GM23338 (cell line): Measurements from ENCODE around the gene E4F1. TPM values are rescaled to one million over a fixed set of nuclear protein-coding genes. Genes with fewer than 3 reads are reported as not detected.

Experiments used
- ATAC-seq: fragments of 200-7000 bp; cut with Tn5 transposase; 3 replicates; pipeline ENCODE4 v1.9.1; 2020
- DNase-seq: peaks from one replicate; pipeline ENCODE4 v3.0.0-alpha.2; 2015; ENCODE audit warnings: low spot score
- H2AFZ ChIP-seq: fragments of 200-600 bp; sonication (generic); 2 replicates; pipeline ENCODE4 v1.8.0; 2016; ENCODE audit warnings: antibody characterized with exemption, mild to moderate bottlenecking, moderate library complexity
- H3F3A ChIP-seq: fragments of 200-600 bp; sonication (generic); replicated peaks from 2 replicates; pipeline ENCODE4 v1.8.0; 2017; ENCODE audit warnings: antibody characterized with exemption, mixed run types, low read depth
- H3K27ac ChIP-seq: fragments of 200-600 bp; sonication (generic); 2 replicates; pipeline ENCODE4 v1.6.1; 2016; ENCODE audit warnings: low read depth
- H3K27me3 ChIP-seq: fragments of 200-600 bp; sonication (generic); 2 replicates; pipeline ENCODE4 v1.8.0; 2016; ENCODE audit warnings: mild to moderate bottlenecking, mixed run types, moderate library complexity; ENCODE audit not compliant: insufficient read depth
- H3K36me3 ChIP-seq: fragments of 200-600 bp; sonication (generic); 2 replicates; pipeline ENCODE4 v1.8.0; 2016; ENCODE audit warnings: mild to moderate bottlenecking; ENCODE audit not compliant: insufficient read depth
- H3K4me1 ChIP-seq: fragments of 200-600 bp; sonication (generic); 2 replicates; pipeline ENCODE4 v1.8.0; 2016; ENCODE audit warnings: mild to moderate bottlenecking, moderate library complexity; ENCODE audit not compliant: insufficient read depth
- H3K4me2 ChIP-seq: fragments of 200-600 bp; sonication (generic); 2 replicates; pipeline ENCODE4 v1.7.1; 2017; ENCODE audit warnings: mixed run types
- H3K4me3 ChIP-seq: fragments of 200-600 bp; sonication (generic); 2 replicates; pipeline ENCODE4 v1.6.1; 2016; ENCODE audit warnings: mixed run types
- H3K79me2 ChIP-seq: fragments of 200-600 bp; sonication (generic); replicated peaks from 2 replicates; pipeline ENCODE4 v1.8.0; 2017; ENCODE audit warnings: mild to moderate bottlenecking; ENCODE audit not compliant: insufficient read depth
- H3K9me2 ChIP-seq: fragments of 200-600 bp; sonication (generic); 2 replicates; pipeline ENCODE4 v1.8.0; 2017; ENCODE audit not compliant: insufficient read depth
- H4K20me1 ChIP-seq: fragments of 200-600 bp; sonication (generic); replicated peaks from 2 replicates; pipeline ENCODE4 v1.8.0; 2017; ENCODE audit warnings: mild to moderate bottlenecking; ENCODE audit not compliant: insufficient read depth
- H3K27ac Mint-ChIP-seq: 2 replicates; pipeline ENCODE4 v1.8.0; 2020; ENCODE audit warnings: inconsistent platforms, mild to moderate bottlenecking, moderate library complexity, mixed read lengths
- H3K27me3 Mint-ChIP-seq: 3 replicates; pipeline ENCODE4 v1.8.0; 2022; ENCODE audit warnings: low read depth, mild to moderate bottlenecking, moderate library complexity, mixed read lengths, inconsistent platforms; ENCODE audit not compliant: insufficient read depth, poor library complexity
- H3K36me3 Mint-ChIP-seq: 3 replicates; pipeline ENCODE4 v1.8.0; 2021; ENCODE audit warnings: low read depth, mild to moderate bottlenecking, inconsistent platforms, moderate library complexity, mixed read lengths
- H3K4me1 Mint-ChIP-seq: 3 replicates; pipeline ENCODE4 v1.8.0; 2020; ENCODE audit warnings: mild to moderate bottlenecking, inconsistent platforms, mixed read lengths
- H3K4me3 Mint-ChIP-seq: 3 replicates; pipeline ENCODE4 v1.8.0; 2021; ENCODE audit warnings: moderate library complexity, mild to moderate bottlenecking, inconsistent platforms, mixed read lengths
- H3K9me3 Mint-ChIP-seq: 3 replicates; pipeline ENCODE4 v1.8.0; 2020; ENCODE audit warnings: moderate library complexity, mild to moderate bottlenecking, inconsistent platforms, mixed read lengths
- CREB1 ChIP-seq: fragments of 250-450 bp; sonication (Bioruptor Pico); IDR thresholded peaks from 2 replicates; pipeline ENCODE4 v1.5.0; 2020; ENCODE audit warnings: low read depth, mild to moderate bottlenecking, moderate library complexity
- EZH2phosphoT487 ChIP-seq: fragments of 200-600 bp; sonication (generic); IDR thresholded peaks from one replicate; pipeline ENCODE4 v1.8.1; 2018; ENCODE audit warnings: antibody characterized with exemption; ENCODE audit not compliant: unreplicated experiment
- POLR2AphosphoS5 ChIP-seq: IDR thresholded peaks from 2 replicates; pipeline ENCODE4 v1.6.1; 2016; ENCODE audit warnings: antibody characterized with exemption, low read depth
- STAT1 ChIP-seq: IDR thresholded peaks from one replicate; pipeline ENCODE4 v1.6.1; 2016; ENCODE audit warnings: antibody characterized with exemption; ENCODE audit not compliant: unreplicated experiment
- ZNF331 ChIP-seq: fragments of 250-450 bp; sonication (Bioruptor Pico); IDR thresholded peaks from 2 replicates; pipeline ENCODE4 v1.5.0; 2020; ENCODE audit warnings: low read depth, mild to moderate bottlenecking, moderate library complexity
- polyA plus RNA-seq: library from polyadenylated mRNA; unstranded; fragments of >200 nt; fragmentation: Nextera tagmentation; extraction: Ambion mirVana; gene quantifications from 2 replicates; pipeline ENCODE4 v1.2.1, GENCODE V29; 2016
- total RNA-seq: library from RNA; depleted of rRNA; stranded (reverse); fragments of >200 nt; shearing (Covaris generic); gene quantifications from 2 replicates; pipeline ENCODE4 v1.2.3, GENCODE V29; 2014
- TF ChIP-seq, protein P1 (sequence below): fragments of 250-450 bp; sonication (Bioruptor Pico); IDR thresholded peaks from 2 replicates; pipeline ENCODE4 v1.5.0; 2020; ENCODE audit warnings: mild to moderate bottlenecking, moderate library complexity

Gene E4F1
- total and polyA plus RNA-seq, 2 experiments from 2014 or later = 22.6 to 45.5 TPM

DNA sequence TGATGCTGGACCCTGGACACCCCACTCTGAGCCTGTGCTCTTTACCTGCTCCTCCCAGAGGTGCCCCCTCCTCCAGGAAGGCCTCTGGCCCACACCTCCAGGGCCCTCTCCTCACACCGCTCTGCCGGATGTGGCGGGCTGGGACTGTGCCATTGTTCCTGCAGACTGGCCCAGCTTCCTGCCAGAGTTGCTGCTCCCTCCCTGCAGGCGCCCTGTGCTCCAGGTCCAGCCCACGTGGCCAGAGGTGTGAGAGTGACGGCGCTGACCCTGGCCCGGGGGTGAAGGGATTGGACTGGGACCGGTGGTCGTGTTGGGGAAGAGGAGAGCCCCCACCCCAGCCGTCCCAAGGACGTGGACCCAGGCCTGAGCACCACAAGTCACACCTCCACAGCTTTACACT, 5.7 kb downstream of the E4F1 start (continued):
- TF ChIP-seq, protein P1, sequence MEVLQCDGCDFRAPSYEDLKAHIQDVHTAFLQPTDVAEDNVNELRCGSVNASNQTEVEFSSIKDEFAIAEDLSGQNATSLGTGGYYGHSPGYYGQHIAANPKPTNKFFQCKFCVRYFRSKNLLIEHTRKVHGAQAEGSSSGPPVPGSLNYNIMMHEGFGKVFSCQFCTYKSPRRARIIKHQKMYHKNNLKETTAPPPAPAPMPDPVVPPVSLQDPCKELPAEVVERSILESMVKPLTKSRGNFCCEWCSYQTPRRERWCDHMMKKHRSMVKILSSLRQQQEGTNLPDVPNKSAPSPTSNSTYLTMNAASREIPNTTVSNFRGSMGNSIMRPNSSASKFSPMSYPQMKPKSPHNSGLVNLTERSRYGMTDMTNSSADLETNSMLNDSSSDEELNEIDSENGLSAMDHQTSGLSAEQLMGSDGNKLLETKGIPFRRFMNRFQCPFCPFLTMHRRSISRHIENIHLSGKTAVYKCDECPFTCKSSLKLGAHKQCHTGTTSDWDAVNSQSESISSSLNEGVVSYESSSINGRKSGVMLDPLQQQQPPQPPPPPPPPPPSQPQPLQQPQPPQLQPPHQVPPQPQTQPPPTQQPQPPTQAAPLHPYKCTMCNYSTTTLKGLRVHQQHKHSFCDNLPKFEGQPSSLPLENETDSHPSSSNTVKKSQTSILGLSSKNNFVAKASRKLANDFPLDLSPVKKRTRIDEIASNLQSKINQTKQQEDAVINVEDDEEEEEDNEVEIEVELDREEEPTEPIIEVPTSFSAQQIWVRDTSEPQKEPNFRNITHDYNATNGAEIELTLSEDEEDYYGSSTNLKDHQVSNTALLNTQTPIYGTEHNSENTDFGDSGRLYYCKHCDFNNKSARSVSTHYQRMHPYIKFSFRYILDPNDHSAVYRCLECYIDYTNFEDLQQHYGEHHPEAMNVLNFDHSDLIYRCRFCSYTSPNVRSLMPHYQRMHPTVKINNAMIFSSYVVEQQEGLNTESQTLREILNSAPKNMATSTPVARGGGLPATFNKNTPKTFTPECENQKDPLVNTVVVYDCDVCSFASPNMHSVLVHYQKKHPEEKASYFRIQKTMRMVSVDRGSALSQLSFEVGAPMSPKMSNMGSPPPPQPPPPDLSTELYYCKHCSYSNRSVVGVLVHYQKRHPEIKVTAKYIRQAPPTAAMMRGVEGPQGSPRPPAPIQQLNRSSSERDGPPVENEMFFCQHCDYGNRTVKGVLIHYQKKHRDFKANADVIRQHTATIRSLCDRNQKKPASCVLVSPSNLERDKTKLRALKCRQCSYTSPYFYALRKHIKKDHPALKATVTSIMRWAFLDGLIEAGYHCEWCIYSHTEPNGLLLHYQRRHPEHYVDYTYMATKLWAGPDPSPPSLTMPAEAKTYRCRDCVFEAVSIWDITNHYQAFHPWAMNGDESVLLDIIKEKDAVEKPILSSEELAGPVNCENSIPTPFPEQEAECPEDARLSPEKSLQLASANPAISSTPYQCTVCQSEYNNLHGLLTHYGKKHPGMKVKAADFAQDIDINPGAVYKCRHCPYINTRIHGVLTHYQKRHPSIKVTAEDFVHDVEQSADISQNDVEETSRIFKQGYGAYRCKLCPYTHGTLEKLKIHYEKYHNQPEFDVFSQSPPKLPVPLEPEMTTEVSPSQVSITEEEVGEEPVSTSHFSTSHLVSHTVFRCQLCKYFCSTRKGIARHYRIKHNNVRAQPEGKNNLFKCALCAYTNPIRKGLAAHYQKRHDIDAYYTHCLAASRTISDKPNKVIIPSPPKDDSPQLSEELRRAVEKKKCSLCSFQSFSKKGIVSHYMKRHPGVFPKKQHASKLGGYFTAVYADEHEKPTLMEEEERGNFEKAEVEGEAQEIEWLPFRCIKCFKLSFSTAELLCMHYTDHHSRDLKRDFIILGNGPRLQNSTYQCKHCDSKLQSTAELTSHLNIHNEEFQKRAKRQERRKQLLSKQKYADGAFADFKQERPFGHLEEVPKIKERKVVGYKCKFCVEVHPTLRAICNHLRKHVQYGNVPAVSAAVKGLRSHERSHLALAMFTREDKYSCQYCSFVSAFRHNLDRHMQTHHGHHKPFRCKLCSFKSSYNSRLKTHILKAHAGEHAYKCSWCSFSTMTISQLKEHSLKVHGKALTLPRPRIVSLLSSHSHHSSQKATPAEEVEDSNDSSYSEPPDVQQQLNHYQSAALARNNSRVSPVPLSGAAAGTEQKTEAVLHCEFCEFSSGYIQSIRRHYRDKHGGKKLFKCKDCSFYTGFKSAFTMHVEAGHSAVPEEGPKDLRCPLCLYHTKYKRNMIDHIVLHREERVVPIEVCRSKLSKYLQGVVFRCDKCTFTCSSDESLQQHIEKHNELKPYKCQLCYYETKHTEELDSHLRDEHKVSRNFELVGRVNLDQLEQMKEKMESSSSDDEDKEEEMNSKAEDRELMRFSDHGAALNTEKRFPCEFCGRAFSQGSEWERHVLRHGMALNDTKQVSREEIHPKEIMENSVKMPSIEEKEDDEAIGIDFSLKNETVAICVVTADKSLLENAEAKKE (CRISPR knock-in tag) = no peak
- no peak for TF ChIP-seq CREB1 (CRISPR knock-in tag)

DNA sequence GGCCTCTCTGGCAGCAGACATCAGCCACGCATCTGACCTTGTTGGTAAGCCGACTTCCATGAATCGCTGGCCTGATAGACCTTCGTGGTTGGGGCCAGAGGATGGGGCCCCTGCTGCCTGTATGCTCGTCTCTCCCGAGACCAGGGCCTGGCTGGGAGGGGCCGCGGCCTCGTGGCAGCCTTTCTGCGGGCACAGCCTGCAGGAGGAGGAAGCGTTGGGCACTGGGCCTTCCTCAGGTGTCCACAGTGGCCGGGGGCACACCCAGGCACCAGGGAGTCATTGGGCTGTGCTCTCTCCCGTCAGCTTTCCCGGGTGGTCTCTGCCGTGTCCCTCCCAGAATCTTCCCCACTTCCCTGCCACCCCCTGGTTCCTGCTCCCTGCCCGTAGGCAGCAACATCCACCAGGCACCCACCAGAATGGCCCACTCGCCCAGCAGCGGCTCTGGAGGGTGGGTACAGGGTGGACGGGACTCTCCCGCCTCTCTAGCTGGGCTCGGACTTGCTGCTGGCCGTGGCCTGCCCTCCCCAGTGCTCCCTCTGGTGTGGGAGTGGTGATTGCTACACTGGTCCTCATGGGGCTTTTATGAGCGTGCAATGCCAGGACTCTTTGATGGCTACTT, 6.3 kb downstream of the E4F1 start:
- Mint-ChIP-seq H3K36me3 (peaks cover 6% of the 10 kb centered on the region; the same call in 2 of the 3 replicates), H3K9me3 (no peaks in the 10 kb centered on the region), H3K27me3 (peaks cover 12% of the 10 kb centered on the region), H3K4me1 (no peaks in the 10 kb centered on the region), H3K27ac (no peak overlapping the region), H3K4me3 (no peak overlapping the region; the same call in 2 of the 3 replicates)
- Histone ChIP-seq H3K4me3 (no peak overlapping the region), H3K36me3 (0 out of 2 replicates have a peak, but pooled peaks cover 5% of the 10 kb centered on the region), H3K79me2 (peaks cover 33% of the 10 kb centered on the region), H3K4me2 (no peak overlapping the region), H3K27me3 (no peaks in the 10 kb centered on the region), H3F3A (no peaks in the 10 kb centered on the region), H4K20me1 (peaks cover 2% of the 10 kb centered on the region), H3K27ac (no peak overlapping the region), H2AFZ (no peak overlapping the region), H3K9me2 (no peaks in the 10 kb centered on the region), H3K4me1 (no peaks in the 10 kb centered on the region)
- DNase-seq (no peak), ATAC-seq (no peak)
- TF ChIP-seq ZNF331 (CRISPR knock-in tag) = no peak
- TF ChIP-seq STAT1 = no peak
- TF ChIP-seq EZH2phosphoT487 = no peak
- TF ChIP-seq, protein P1 (CRISPR knock-in tag) = no peak
- TF ChIP-seq POLR2AphosphoS5 = no peak
